GM18858 (cell line): ENCODE data around the gene CPNE2.

Experiments used
- ATAC-seq: cut with Tn5 transposase; IDR thresholded peaks from one replicate; pipeline ENCODE4 v1.9.1; 2021; ENCODE audit not compliant: unreplicated experiment

Gene CPNE2

DNA sequence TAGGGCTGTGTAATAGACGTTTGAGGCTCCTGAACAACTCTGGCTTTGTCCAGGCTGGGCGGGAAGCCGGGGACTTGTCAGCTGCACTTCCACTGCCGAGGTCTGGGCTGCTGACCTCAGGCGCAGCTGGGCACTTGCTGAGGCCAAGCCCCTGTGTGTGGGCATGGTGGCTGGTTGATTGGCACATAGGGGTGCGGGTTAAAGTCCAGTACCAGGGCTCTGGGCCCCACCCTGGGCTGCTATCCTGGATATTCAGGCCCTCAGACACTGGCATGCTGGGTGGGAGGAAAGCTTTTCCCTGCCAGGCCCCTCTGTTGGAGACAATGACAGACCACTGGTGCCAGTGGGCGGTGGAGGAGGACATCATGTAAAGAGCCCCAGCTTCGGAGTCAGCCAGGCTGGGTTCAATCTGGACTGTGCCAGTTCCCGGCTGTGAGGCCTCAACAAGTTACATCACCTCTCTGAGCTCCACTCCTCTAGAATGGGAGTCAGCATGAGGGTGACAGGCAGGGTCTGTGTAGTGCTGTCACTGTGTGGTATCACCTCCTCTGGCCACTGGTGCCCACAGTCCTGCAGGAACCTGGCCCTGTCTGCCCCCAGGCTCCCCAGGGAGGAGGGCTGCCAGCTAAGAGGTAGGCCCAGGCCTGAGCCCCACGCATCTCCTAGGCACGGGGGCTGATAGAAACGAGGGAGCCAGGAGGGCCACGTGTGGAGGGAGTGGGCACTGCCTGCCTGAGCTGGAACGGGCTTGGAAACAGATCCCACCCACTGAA lies 51.0 kb downstream of the CPNE2 start:
- ATAC-seq: no peak

DNA sequence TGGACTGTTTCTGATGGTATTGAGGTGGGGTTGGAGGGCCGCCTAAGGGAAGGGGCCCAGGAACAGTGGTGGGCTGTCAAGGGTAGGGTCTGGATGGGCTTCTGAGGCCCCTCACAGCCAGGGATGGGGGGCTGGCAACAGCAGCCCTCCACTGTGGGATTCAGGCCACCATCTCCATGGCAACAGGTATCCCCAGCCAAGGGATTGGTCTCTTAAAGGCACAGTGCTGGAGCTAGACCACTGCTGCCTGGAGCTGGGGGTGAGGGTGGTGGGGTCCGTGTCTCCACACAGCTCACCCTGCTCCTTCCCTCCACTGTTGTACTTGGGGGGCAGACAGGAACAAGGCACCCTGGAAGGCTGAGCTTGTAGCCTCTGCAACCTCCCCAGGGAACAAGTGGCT lies 51.6 kb downstream of the CPNE2 start:
- no peak for ATAC-seq

DNA sequence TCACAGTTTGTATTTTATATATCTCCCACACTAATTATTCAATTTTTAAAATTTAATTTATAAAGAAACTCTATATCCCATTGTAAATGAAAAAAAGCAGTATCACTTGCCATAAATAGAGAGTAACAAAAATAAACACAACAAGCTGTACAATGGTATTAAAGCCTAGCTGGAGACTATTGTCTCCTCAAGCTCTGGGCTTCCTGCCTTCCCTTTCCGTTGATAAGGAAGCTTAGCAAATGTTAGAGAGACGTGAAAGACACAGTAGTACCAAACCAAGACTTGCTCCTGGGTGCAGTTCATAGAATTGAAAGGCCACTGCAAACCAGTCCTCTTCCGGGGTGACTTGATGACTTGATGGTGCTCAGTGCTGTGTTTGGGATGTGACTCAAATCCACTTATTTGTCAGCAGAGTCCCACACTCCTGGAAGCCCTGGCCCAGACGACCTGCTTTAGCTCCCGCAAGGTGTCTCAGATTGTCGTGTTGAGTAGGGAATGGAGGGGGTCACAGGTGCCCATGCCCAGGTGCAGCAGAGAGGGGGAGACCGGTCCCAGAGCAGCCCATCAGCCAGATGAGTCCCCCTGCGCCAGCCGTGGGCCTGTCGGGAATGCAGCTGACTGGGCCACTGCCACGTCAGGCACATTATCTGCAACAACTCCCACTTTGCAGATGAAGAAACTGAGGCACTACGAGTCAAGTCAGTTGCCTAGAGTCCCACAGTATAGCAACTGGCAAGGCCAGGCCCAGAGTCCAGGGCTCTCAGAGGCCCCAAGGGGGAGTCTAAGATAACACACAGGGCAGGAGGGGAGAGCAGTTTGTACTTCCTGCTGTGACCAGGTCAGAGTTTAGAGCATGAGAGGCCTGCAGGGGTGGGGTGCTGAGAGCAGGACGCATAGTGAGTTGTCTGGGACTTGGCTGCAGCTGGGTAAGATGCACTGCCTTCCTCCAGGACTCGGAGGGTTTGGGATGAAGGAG lies 53.0 kb downstream of the CPNE2 start:
- no peak for ATAC-seq

DNA sequence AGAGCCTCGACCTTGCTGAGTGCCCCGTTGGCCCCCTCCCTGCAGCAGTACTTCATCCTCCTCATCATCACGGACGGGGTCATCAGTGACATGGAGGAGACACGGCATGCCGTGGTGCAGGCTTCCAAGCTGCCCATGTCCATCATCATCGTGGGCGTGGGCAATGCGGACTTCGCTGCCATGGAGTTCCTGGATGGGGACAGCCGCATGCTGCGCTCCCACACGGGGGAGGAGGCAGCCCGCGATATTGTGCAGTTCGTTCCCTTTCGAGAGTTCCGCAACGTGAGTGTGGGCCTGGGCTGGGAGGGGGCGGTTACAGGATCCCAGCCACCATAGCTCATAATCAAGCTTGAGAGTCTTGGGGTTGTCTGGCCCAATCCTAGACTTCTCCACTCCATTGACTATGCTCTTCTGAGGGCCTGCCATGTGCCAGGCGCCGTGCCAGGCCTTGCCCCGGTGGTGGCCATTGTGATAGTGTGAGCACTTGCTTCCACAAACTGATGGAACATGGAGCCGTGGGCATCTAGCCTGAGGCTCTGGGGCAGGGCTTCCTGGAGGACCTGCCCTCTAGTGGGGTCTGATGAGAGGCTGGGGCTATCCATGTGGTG lies 53.8 kb downstream of the CPNE2 start:
- no peak for ATAC-seq

DNA sequence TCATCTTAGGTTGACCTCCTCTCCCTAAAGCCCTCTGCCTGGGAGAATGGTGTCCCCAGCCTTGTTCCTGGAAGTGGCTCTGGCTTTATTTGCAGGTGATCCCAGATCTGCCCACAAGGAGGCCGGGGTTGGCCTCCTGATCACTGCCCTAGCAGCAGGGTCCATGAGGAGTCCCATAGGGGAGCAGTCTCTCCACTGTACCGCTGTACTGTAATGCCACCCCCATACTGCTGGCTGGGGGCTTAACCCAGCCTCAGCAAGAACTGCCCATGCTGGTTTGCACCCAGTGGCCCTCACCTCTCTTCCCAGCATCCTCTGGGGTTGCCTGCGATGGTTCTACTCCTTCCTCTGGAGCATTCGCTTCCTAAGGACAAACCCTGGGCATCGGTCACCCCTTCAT lies 54.4 kb downstream of the CPNE2 start:
- ATAC-seq: no peak

DNA sequence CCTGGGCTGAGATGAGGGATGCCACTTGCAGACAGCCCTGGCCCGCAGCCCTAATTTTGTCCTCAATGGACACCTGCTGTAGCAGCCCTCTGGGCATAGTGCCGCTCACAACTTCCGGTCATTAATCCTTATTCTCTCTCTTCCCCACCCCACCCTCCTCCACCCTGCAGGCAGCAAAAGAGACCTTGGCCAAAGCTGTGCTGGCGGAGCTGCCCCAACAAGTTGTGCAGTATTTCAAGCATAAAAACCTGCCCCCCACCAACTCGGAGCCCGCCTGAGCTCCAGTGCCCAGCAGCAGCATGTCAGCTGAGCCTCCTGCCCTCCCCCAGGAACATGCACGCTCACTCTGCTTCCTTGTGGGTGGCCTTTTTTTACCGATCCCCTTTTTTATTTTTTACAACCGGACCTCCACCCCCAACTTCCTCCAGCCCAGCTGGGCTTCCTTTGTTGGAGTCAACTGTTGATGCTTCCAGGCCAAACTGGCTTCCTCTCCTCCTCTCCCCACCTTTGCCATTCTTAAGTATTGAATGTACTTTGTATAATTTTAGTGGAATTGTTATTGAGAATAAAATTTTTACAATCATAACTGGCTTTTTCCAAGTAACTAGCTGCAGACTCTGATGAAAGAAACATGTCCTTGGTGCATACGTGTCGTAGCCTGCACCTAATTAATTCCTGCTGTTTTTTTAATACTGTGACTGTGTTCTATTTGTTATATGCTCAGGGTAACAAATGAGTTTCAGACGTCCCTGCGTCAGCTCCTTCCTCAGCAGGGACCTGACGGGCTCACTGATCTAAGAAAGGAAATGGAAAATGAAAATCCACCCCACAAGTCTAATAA lies 55.2 kb downstream of the CPNE2 start:
- no peak for ATAC-seq

DNA sequence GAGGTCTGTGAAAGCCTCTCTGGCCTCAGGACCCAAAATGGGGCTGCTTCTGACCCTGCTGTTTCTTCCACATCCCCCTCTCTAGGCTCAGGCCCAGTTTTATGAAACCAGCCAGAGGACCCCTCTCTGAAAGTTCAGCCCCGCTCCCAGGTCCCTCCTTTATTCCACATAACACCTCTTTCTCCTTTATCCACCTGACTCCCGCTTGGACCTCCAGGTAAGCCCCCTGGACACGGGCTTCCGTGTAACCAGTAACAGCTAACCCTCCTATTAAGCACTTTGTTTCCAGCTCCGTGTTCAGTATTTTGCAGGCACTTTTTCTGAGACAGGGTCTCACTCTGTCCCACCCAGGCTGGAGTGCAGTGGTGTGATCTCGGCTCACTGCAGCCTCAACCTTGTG lies 56.1 kb downstream of the CPNE2 start:
- ATAC-seq: no peak

DNA sequence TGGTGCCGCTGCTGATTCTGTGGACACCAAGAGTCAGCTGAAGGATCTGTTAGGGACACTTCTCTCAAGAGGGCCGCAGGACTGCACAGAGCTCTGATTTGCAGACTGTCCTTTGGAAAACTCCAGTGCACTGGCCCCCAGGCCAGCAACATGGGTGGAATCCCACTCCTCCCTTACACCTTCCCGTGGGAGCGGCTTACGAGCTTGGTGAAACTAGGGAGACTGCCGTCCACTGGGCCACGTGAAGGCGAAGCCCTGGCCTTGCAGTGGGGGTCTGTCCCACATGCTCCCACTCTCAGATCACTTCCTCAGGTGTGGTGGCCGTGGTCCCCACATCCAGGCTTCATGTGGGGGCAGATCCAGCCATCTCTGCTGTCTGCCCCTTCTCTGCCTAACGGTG lies 57.0 kb downstream of the CPNE2 start:
- no peak for ATAC-seq

DNA sequence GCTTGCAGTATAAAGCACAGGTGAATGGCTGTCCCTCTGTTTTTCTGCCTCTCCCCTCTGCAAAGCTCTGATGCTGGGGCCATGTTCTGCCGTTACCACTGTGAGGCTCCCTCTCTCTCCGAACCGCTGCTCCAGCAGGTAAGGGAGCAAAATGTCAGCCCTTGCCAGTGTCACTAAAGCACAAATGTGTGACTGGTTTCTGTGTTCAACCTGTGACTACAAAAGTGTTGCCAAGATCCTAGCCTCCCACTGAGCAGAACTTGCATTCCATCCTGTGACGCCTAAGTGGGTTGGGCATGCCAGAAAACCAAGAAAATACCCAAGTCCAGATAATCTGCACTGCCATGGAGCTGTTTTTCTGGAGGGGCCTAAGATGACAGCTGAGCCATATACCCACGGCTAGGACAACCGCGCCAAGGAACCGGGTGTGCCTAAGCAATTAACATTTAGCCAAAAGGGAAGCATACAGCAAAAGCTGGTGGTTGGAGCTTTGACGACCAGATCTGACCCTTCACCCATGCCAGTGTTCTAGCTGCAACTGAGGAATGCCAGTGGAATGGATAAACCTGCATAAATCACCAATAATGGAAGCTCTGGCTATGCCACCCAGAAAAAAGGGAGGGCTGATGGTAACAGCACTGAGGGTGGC lies 58.4 kb downstream of the CPNE2 start:
- no peak for ATAC-seq

DNA sequence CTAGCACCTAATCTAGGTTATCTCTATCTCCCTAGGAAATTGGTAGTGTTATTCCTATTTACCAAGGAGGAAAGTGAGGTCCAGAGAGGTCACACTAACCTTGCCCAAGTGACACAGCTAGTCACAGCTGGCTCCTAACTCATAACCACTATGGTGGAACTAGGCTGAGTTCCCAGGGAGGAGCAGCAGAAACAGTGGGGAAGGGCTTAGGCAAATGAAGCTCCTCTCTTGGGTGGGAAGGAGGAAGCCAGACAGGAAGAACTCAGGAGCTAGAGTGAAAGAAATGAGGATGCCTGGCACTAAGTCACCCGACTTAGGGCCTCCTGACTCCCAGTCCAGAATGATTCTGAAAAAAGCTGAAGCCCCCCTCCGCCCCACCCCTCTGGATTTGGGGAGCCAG lies 59.0 kb downstream of the CPNE2 start:
- ATAC-seq: no peak

DNA sequence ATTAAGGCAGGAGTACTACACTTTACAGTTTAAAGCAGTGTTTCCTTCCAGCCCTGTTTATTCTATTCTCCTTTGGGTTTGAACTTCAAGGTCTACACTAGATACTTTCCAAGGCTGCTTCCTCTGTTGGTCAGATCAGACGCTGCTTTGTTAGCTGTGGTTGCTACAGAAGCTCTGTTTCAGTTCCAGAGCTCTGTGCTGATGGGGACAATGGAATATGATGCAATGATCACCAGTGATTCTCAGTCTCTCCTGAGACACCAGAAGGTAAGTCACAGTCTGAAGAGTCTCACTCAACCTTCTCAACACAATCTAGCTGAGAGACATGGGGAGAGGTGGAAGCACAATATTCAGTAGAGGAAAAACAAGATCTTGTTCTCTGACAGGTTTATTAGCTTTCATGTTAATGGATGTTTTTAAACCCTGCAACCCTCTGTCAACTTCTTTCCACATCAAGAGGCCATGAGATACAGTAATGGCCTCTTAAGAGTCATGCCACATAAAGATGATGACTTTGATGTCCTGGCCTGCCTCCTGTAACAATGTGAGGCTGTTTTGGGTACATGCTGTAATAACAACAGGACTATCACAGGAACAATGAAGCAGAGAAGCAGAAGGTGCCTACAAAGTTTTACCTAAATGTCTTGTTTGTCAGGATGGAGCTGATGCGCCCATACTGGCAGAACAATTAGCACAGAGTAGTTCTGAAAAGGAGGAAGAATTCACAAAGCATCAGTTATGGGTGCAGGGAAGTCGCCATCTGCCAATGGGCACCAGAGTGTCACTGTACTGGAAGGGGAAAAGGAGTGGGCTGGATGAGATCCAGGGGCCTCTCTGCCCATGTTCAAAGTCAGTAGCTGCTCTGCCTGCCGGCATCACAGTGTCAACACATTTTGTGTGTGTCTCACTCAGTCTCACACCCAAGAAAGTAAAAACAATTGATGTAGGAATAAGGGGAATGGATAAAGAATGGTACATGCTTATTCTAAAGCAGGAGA lies 60.0 kb downstream of the CPNE2 start:
- no peak for ATAC-seq

DNA sequence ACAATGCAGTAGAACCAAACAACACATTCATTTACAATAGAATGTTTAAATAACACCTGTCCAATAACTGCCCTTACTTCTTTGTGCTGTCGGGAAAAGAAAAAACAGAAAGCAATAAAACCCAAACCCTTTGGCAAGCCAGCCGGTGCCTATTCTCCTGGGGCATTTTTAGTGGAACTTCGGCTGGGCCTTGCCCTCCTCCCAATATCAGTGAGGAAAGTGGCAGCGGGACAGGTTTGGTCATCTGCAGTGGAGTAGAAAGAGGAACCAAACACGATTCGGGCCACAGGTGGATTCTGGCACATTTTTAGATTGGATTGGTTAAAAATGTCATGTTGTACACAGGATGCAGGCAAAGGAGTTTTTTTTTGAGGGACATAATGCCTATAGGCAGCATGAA lies 61.5 kb downstream of the CPNE2 start:
- ATAC-seq: no peak

DNA sequence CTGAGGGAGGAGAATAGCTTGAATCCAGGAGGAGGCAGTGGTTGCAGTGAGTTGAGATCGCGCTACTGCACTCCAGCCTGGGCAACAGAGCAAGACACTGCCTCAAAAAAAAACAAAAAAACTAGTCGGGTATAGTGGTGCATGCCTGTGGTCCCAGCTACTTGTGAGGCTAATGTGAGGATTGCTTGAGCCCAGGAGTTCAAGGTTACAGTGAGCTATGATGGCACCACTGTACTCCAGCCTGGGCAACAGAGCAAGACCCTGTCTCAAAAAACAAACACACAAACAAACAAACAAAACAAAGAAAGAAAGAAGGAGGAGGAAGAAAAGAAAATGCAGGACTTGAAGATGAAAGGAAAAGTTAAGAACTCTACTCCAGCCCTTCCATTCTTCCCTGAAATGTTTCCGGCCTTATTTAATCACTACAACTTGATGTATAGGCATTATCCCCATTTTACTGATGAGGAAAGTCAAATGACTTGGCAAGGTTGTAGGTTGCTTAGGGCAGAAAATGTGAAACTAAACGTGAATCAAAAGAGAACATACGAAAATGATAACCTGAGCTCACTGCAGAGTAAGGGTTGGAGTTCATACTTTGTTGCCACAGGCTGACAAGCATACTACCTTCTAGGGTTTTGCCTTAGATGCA lies 63.4 kb downstream of the CPNE2 start:
- ATAC-seq: no peak

DNA sequence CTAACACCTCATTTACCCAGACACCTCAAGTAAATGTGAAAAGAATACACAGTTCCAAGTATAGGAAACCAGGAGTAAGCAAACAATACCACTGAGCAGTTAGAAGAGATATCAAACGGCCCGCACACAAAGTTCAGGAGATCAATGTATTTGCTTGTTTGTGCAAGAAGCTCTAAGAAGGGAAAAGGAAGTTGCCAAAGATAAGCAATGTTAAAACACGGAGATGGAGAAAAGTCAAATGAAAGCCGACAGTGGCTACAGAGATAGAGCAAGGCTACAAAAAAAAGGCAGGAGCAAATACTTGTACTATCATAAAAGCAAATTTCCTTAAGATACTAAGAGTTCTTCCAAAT lies 63.9 kb downstream of the CPNE2 start:
- no peak for ATAC-seq

DNA sequence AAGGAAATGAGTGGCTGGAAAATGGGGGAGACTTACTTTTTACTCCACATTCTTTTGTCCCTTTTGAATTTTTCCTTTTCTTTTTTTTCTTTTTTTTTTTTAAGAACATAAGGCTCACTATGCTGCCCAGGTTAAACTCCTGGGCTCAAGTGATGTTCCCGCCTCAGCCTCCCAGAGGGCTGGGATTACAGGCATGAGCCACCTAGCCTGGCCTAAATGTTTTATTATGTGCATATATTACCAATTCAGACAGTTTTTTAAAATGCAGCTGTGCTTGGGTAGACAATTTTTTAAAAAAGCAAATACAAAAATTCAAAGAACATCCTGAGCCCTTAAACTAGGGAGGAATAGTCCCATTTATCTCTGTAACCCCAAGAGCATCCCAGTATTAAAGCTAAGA lies 65.2 kb downstream of the CPNE2 start:
- ATAC-seq: no peak

DNA sequence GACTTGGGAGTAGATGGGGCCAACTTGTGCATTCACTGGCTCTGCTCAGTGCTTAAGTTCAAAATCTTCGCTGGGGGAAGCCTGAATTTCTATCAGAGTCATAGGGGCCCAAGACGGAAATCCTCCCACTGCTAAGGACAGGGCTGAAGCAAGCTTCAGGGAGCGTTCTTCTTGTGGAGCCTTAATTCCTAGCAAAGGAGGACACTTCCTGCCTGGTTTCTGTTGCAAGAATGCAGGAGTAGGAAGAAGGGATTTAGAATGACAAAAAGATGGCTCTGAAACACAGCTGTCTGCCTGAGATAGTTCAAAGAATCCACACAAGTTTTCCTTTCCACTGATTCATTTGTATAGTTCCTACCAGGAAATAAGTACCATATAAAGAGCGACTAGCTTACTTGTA lies 67.1 kb downstream of the CPNE2 start:
- no peak for ATAC-seq

DNA sequence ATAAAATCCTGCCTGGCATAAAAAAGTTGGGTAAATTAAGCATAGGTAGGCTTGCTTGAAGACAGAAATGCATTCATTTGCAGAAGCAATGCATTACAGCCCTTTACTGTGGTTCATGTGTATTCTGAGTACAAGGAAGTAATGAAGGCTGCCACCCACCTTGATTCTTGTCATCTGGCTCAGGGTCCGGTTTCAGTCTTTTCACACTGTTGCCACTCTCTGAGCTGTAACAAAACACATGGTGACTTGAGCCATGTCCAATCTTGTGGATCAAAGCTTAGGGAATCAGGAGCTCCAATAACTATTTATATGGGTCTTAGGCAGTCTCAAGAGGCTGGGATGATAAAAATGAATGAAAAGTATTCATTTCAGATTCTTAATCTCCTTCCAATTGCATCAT lies 71.5 kb downstream of the CPNE2 start:
- no peak for ATAC-seq

DNA sequence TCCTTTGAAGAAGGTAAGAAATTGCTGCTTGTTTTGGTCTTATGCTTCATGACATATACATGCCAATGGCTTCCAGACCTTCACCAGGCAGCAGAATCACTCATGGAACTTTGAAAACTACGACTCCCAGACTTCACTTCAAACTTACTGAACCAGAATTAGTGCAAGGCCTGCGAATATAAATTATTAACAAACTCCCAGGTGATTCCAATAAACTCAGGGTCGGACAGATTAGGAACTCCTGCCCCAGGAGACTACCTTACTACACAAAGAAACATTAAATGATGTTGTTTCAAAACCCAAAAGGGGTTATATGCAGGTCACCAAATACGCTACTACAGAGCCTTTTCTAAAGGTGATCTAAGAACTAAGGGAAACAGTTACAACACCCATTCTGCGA lies 73.1 kb downstream of the CPNE2 start:
- ATAC-seq: no peak

DNA sequence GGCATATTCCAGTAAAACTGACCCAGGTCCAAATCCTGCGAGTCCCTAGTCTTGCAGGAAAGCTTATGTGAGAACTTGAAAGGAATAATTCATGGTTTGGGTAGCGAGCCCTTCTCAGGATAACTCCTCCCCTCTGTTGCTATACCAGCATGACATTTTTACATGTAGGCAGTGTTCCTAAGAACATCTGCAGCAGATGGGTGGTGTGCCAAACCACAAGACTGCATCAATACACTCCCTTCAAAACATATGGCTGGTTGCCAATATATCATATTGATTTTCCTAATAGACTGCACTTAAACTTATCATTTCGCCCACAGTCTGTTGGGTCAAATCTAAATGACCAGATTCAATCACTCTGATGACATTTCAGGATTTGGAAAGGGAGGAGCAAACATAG lies 73.6 kb downstream of the CPNE2 start:
- ATAC-seq: no peak
